IPS DF 4.7 (cell line): ENCODE results near the gene MYL6B.

Experiments used
- DNase-seq: peaks from one replicate; pipeline ENCODE4 v3.0.0-alpha.2; 2013; ENCODE audit warnings: low spot score; ENCODE audit errors: extremely low read depth

Gene MYL6B

DNA sequence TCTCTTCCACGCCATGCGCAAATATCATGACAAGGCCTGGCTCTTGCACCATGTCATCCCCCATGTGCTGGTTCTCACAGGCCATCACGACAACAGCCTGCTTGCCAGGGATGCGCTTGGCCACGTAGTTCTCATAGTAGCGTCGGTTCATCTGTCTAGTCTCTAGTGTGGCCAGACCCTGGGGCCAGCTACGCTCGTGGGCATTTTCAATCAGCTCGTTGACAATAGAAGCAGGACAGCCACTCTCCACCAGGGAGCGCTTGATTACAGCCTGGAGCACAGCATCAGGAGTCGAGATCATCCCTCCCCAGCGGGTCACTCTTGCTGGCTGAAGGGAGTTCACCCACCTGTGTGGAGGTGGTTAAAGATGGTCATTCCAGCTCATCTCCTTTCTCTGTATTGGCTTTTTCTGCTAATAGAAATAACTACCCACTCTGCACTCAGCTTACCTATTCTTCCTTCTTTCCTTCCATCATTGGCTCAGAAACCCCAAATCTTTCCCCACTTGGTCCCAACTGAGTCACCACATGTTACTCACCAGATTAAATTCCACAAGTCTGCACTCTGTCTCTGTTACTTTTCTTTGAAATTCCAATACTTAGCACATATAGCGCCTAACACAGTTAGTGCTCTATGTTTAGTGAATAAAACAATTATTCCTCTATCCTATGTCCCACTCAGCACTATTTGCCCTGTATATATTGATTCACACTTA is 54.2 kb downstream of the MYL6B start:
- DNase-seq = no peak
